Urothelium cell line (cell line): ENCODE data around the gene PPP2R3B.
"Not testable (repeated sequence)": the region's sequence is repeated elsewhere in the genome, so short reads cannot be mapped to it uniquely, and the experiment has no call there.

Source experiments
- DNase-seq: peaks from one replicate; pipeline ENCODE4 v3.0.0; 2011; ENCODE audit warnings: low spot score, mixed read lengths
- FAIRE-seq: peaks from 2 replicates; lab custom pipeline; 2011; peaks lifted over from hg19 to GRCh38; lab: Jason Lieb, UNC

Gene PPP2R3B

GRCh38 chrX:310621-311155 lies 76.0 kb downstream of the PPP2R3B start:
- DNase-seq = no peak
- no peak for FAIRE-seq

- no peak for FAIRE-seq
These were observed 77.7 kb downstream of the PPP2R3B start for GRCh38 chrX:308821-309520.

GRCh38 chrX:307261-308111 lies 79.2 kb downstream of the PPP2R3B start:
- DNase-seq (no peak), FAIRE-seq (no peak)

More at GRCh38 chrX:308821-309520, 77.7 kb downstream of the PPP2R3B start:
- no peak for DNase-seq

GRCh38 chrX:306614-307251 lies 80.0 kb downstream of the PPP2R3B start:
- not testable (repeated sequence) for DNase-seq, FAIRE-seq

- not testable (repeated sequence) for FAIRE-seq, DNase-seq
These were observed 80.7 kb downstream of the PPP2R3B start for GRCh38 chrX:305781-306613.

GRCh38 chrX:302975-303374 lies 83.7 kb downstream of the PPP2R3B start:
- FAIRE-seq (no peak), DNase-seq (no peak)

- FAIRE-seq (no peak), DNase-seq (no peak)
These were observed 86.4 kb downstream of the PPP2R3B start for GRCh38 chrX:300334-300733.

GRCh38 chrX:298993-299392 lies 87.7 kb downstream of the PPP2R3B start:
- no peak for FAIRE-seq
- DNase-seq = no peak

GRCh38 chrX:295136-295535 lies 91.6 kb downstream of the PPP2R3B start:
- FAIRE-seq (no peak), DNase-seq (no peak)

GRCh38 chrX:292900-293897 lies 93.5 kb downstream of the PPP2R3B start:
- FAIRE-seq (no peak), DNase-seq (no peak)

GRCh38 chrX:291411-291901 lies 95.3 kb downstream of the PPP2R3B start:
- DNase-seq = no peak
- FAIRE-seq = no peak

GRCh38 chrX:290476-291166 lies 96.1 kb downstream of the PPP2R3B start:
- DNase-seq (no peak), FAIRE-seq (no peak)

GRCh38 chrX:288561-288991 lies 98.1 kb downstream of the PPP2R3B start:
- FAIRE-seq (no peak), DNase-seq (no peak)

- no peak for FAIRE-seq
- no peak for DNase-seq
These were observed 99.0 kb downstream of the PPP2R3B start for GRCh38 chrX:287670-288069.

- FAIRE-seq (no peak), DNase-seq (no peak)
These were observed 101.5 kb downstream of the PPP2R3B start for GRCh38 chrX:285076-285677.
